Middle frontal gyrus (tissue), 1 donor: ENCODE results near the gene TET3.

ENCODE experiments used
- DNase-seq: peaks from one replicate; pipeline ENCODE4 v3.0.0-alpha.2; 2015; ENCODE audit warnings: low spot score; ENCODE audit errors: extremely low spot score

Gene TET3

DNA sequence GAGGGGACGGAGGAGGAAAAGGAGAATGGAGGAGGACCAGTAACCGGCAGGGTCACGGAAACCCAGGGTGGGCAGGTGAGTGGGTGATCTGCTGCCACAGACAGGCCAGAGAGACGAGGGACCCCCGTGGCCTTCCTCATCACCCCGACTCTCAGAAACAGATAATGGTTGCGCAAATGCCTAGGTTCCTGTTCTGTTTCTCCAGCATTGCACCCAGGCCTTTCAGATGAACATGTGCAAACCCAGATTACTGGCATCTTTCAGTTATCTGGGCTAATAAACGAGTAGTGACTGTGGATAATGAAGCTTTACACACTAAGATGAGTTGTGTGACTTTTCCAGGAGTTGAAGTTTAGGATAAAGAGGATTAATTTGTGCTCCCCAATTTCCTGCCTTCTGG, 46.5 kb downstream of the TET3 start:
- no peak for DNase-seq

DNA sequence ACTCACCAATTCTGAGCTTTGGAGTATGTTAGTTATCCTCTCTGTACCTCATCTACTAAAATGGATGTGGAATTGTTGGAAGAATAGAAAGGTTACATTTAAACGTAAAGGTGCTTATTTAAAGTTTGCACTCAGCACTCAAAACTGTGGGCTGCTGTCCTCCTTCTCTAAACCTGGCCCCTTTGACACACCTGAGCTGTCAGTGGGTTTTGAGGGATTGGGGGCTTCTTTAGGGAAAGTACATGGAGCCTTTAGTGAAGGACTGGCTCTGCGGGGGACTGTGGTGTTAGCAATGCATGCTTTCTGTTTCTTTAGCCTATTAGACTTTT, 47.2 kb downstream of the TET3 start:
- no peak for DNase-seq

DNA sequence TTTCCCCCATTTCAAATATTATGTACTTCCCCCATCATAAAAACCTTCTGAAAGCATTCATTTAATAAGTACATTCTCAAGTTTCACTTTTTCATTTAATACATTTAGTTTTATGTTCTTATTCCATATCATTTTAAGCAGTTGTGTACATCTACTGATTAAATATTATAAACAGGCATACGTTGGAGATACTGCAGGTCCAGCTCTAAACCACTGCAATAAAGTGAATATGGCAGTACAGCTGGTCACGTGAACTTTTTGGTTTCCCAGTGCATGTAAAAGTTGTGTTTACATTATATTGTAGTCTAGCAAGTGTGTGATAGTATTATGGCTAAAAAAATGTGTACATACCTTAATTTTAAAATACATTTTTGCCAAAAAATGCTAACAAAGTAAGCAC, 48.7 kb downstream of the TET3 start:
- no peak for DNase-seq
